Measurements from ENCODE around the gene UBP1.
A peak's percentile ranks its signal among the peaks of the same experiment; 100 is the strongest.

UBP1 gene

GRCh38 chr3:33441225-33441976, 1.2 kb upstream of the UBP1 start:
- peak overlapping the region; percentile 84 for H3K4me3 ChIP-seq (ENCODE audit: low read length)
- TF ChIP-seq, protein P1, sequence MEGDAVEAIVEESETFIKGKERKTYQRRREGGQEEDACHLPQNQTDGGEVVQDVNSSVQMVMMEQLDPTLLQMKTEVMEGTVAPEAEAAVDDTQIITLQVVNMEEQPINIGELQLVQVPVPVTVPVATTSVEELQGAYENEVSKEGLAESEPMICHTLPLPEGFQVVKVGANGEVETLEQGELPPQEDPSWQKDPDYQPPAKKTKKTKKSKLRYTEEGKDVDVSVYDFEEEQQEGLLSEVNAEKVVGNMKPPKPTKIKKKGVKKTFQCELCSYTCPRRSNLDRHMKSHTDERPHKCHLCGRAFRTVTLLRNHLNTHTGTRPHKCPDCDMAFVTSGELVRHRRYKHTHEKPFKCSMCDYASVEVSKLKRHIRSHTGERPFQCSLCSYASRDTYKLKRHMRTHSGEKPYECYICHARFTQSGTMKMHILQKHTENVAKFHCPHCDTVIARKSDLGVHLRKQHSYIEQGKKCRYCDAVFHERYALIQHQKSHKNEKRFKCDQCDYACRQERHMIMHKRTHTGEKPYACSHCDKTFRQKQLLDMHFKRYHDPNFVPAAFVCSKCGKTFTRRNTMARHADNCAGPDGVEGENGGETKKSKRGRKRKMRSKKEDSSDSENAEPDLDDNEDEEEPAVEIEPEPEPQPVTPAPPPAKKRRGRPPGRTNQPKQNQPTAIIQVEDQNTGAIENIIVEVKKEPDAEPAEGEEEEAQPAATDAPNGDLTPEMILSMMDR (conservative IDR thresholded peaks at IDR 0.05; ENCODE audit: low read depth, low read length): no peak
- peak; percentile 52 for DNase-seq (ENCODE audit: low read depth)

- H3K4me3 ChIP-seq (ENCODE audit: low read length): peak overlapping the region; percentile 76
- TF ChIP-seq, protein P1 (conservative IDR thresholded peaks at IDR 0.05; ENCODE audit: low read depth, low read length): peak; percentile 18
- no peak for DNase-seq (ENCODE audit: low read depth)
These were observed 468 bp downstream of the UBP1 start for GRCh38 chr3:33439546-33440327.

DNA sequence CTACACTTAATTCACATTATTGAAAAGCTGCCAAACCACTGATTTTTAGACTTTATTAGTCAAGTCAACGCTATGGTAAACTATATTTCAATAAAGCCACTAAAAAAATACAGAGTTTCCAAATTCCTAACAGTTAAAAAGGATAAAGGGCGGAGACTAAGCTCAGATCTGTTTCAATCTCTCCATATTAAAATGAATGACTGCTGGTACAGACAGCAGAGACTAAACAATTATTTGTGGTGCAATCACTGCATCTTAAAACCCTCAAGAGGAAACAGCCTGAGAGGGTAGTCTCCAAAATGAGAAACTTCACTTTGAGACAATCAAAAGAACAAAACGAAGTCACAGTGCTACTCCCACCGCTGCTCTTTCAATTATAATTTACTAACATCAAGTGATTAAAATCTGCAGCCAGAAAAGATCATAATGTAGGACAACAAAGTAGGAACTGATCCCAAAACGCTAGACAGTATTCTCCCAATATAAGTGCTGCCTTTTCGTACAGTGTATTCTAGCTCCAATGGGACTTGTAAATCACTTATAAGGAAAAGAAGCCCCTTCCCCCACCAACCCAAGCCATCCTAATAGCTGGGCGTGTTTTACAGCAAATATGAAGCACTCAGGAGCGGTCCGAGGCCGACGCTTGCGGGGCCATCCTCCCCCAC, 1.2 kb downstream of the UBP1 start:
- TF ChIP-seq, protein P1 (conservative IDR thresholded peaks at IDR 0.05; ENCODE audit: low read depth, low read length): no peak
- DNase-seq (ENCODE audit: low read depth): no peak
- peak overlapping the region; percentile 76 for H3K4me3 ChIP-seq (ENCODE audit: low read length)

DNA sequence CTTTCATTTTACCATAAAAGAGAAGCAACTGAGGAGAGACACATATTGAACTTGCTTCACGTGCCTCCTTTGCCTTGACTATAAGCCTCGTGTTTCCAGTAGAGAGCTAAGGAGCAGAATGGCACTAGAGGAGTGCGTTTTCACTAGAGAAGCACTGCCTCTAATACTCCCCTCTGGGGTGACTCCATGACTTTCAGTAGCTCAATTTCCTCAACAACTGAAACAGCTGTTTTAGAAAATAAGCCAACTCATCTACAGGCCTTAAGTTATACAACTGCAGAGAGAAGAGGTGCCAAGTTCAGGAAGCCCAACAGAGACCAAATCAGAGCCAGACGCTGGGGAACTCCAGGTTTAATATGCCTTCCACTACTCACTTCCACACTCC, 1.9 kb downstream of the UBP1 start:
- TF ChIP-seq, protein P1 (conservative IDR thresholded peaks at IDR 0.05; ENCODE audit: low read depth, low read length): no peak
- peak overlapping the region; percentile 76 for H3K4me3 ChIP-seq (ENCODE audit: low read length)
- no peak for DNase-seq (ENCODE audit: low read depth)

DNA sequence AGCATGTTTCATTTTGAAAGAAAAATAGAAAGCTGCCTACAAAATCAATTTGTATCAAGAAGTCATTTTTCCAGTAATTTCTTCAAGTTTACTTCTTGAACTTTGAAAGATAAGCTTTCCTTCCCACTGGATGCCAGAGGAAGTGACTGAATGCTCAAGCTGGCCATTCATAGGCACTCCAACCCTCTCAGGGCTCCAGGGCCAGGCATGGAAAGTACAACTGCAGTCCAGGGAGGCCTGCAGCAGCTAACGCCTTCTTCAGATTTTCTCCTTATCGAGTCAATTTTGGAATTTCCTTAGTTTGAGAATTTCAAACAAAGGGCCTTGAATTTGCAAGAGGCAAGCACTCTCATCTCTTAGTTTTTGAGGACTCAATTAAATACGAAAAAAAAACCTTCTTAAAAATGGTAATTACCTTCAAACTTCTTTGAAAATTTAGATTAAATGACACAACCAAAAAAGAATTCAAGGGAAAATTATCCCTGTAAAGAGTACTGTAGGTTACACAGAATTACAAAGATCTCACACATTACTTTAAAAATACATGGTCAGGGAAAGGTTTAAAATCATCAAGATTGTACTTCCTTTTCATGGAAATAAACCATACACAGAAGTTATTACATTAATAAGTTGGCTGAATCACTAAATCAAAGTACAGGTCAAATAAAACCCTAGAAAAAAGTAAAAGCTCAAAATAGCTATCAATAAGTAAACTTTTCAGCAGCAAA, 2.5 kb downstream of the UBP1 start:
- peak; percentile 37 for DNase-seq (ENCODE audit: low read depth)
- TF ChIP-seq, protein P1 (conservative IDR thresholded peaks at IDR 0.05; ENCODE audit: low read depth, low read length): no peak
- peak overlapping the region; percentile 76 for H3K4me3 ChIP-seq (ENCODE audit: low read length)

- DNase-seq (ENCODE audit: low read depth): no peak
- no peak overlapping the region for H3K4me3 ChIP-seq (ENCODE audit: low read length)
- TF ChIP-seq, protein P1 (conservative IDR thresholded peaks at IDR 0.05; ENCODE audit: low read depth, low read length): no peak
These were observed 6.4 kb downstream of the UBP1 start for GRCh38 chr3:33433843-33434242.

All from retinal pigment epithelial cell (primary cell).